ENCODE data around the gene SCAMP4.

DNA sequence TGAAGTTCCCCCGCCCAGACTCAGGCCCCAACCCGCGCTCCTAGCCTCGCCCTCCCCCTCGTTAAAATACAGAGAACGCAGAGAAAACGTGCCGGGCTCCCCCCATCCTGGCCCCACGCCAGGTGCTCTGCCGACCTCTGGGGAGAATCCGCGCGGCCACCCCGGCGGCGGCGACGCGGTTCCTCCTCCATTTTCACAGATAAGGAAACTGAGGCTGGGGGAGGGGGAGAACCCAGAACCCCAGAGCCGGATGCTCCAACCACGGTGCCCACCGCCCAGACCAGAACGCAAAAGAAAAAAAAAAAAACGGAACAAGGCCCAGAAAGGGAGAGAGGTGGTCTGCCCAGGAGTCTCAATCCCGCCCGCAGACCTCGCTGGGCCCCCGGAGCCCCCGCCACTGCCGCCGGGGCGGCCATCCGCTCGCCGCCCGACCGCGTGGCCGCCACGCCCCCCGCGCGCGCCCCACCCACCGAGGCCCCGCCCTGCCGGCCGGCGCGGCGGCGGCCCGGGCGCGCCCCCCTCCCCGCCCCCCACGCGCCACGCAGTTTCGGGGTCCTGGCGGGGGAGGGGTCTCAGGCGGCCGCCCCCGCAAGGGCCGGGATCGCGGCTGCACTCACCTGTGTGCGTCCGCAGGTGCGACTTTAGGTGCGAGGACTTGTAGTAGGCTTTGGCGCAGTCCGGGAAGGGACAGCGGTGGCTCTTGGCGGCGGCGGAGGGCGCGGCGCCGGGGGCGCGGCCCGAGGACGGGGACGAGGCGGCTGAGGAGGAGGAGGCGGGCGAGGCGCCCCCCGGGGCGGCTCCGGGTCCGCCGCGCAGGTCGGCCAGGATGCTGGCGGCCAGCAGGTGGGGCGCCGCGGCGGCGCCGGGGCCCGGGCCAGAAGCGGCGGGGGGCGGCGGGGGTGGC lies 42.5 kb upstream of the SCAMP4 start:
- TF ChIP-seq, protein P1, sequence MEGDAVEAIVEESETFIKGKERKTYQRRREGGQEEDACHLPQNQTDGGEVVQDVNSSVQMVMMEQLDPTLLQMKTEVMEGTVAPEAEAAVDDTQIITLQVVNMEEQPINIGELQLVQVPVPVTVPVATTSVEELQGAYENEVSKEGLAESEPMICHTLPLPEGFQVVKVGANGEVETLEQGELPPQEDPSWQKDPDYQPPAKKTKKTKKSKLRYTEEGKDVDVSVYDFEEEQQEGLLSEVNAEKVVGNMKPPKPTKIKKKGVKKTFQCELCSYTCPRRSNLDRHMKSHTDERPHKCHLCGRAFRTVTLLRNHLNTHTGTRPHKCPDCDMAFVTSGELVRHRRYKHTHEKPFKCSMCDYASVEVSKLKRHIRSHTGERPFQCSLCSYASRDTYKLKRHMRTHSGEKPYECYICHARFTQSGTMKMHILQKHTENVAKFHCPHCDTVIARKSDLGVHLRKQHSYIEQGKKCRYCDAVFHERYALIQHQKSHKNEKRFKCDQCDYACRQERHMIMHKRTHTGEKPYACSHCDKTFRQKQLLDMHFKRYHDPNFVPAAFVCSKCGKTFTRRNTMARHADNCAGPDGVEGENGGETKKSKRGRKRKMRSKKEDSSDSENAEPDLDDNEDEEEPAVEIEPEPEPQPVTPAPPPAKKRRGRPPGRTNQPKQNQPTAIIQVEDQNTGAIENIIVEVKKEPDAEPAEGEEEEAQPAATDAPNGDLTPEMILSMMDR (IDR thresholded peaks at IDR 0.05), result no peak
- no peak for TF ChIP-seq POLR2A (IDR thresholded peaks at IDR 0.05)

Measured in adrenal gland (tissue), 5 donors.